Prostate gland (tissue), 2 donors: Measurements from ENCODE around the gene TMEM63C.

Source experiments
- POLR2A ChIP-seq: fragments of 450-650 bp; IDR thresholded peaks from one replicate; pipeline ENCODE4 v1.6.1; 2016; ENCODE audit warnings: antibody characterized with exemption, mild to moderate bottlenecking
- TF ChIP-seq, protein P1 (sequence below), 4 experiments: fragments of 200-600 bp in 2 of 4; fragments of 450-650 bp in 2 of 4; sonication (generic) in 2 of 4; IDR thresholded peaks; 1 replicate in 3 of 4; 2 replicates in 1 of 4; pipeline ENCODE4 v1.5.1; 2016 to 2019; ENCODE audit warnings: antibody characterized with exemption in 4 of 4, mild to moderate bottlenecking in 2 of 4, moderate library complexity in 2 of 4

DNA sequence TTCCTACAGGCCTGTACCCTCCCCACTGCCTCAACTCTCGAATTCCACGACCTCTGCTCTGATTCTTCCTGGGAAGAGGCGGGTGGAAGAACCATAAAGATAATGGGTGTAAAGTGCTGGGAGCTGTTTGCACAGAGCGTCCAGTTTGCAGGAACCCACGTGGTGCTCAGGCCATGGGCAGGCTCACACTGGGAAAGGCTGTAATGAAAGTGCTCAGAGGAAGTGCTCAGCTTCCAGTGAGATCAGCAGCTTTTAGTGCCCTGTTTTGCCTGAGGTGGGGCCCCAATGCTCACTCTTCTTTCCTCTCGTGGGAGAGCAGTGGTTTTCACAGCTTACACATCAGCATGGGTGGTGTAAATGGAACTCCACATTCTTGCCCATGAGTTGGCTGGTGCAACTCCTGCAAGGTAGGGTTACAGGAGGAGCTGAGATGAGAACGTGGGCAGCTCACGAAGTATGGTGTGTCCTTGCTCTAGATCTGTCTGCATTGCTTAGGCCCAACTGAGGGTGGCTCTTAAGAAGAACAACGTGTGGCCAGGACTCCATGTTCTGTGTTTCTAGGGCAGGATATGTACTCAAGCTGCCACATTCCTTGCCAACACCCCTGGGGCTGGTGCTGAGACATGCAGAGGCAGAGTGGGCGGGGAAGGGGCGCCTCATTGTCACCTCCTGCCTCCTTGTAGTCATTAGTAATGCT lies 2.9 kb downstream of the TMEM63C start:
- TF ChIP-seq, protein P1, sequence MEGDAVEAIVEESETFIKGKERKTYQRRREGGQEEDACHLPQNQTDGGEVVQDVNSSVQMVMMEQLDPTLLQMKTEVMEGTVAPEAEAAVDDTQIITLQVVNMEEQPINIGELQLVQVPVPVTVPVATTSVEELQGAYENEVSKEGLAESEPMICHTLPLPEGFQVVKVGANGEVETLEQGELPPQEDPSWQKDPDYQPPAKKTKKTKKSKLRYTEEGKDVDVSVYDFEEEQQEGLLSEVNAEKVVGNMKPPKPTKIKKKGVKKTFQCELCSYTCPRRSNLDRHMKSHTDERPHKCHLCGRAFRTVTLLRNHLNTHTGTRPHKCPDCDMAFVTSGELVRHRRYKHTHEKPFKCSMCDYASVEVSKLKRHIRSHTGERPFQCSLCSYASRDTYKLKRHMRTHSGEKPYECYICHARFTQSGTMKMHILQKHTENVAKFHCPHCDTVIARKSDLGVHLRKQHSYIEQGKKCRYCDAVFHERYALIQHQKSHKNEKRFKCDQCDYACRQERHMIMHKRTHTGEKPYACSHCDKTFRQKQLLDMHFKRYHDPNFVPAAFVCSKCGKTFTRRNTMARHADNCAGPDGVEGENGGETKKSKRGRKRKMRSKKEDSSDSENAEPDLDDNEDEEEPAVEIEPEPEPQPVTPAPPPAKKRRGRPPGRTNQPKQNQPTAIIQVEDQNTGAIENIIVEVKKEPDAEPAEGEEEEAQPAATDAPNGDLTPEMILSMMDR (IDR thresholded peaks at IDR 0.05): no peak
- TF ChIP-seq POLR2A: no peak
